H9 (cell line): Measurements from ENCODE around the gene GNAI2. TPM values are rescaled to one million over a fixed set of nuclear protein-coding genes. Genes with fewer than 3 reads are reported as not detected.

Experiments
- DNase-seq: peaks from one replicate; pipeline ENCODE4 v3.0.0-alpha.2; 2017
- H2AFZ ChIP-seq: one replicate; pipeline ENCODE4 v1.6.1; 2013; ENCODE audit warnings: mild to moderate bottlenecking, low read length, control low read depth, moderate library complexity
- H2AK5ac ChIP-seq: 2 replicates; pipeline ENCODE4 v1.6.1; 2013; ENCODE audit warnings: low read length, control low read depth, mixed read lengths; ENCODE audit not compliant: insufficient read length
- H2BK120ac ChIP-seq: one replicate; pipeline ENCODE4 v1.6.1; 2013; ENCODE audit warnings: low read depth, mild to moderate bottlenecking, low read length, control low read depth, inconsistent platforms; ENCODE audit not compliant: poor library complexity, severe bottlenecking
- H2BK12ac ChIP-seq: 2 replicates; pipeline ENCODE4 v1.6.1; 2013; ENCODE audit warnings: low read length, control low read depth, mixed read lengths, low read depth; ENCODE audit not compliant: insufficient read length
- H2BK15ac ChIP-seq: 2 replicates; pipeline ENCODE4 v1.6.1; 2013; ENCODE audit warnings: low read depth, low read length, control low read depth
- H2BK20ac ChIP-seq: one replicate; pipeline ENCODE4 v1.6.1; 2013; ENCODE audit warnings: low read depth, mild to moderate bottlenecking, low read length, control low read depth, inconsistent platforms; ENCODE audit not compliant: poor library complexity, severe bottlenecking
- H2BK5ac ChIP-seq: 2 replicates; pipeline ENCODE4 v1.6.1; 2013; ENCODE audit warnings: low read length, control low read depth, mixed read lengths; ENCODE audit not compliant: insufficient read length
- H3K14ac ChIP-seq: 2 replicates; pipeline ENCODE4 v1.6.1; 2013; ENCODE audit warnings: low read length, control low read depth; ENCODE audit not compliant: insufficient read depth
- H3K18ac ChIP-seq: 2 replicates; pipeline ENCODE4 v1.6.1; 2013; ENCODE audit warnings: low read depth, mild to moderate bottlenecking, mixed read lengths, low read length, control low read depth; ENCODE audit not compliant: insufficient read length
- H3K23ac ChIP-seq: 2 replicates; pipeline ENCODE4 v1.6.1; 2013; ENCODE audit warnings: low read length, control low read depth, mixed read lengths, low read depth; ENCODE audit not compliant: insufficient read length
- H3K23me2 ChIP-seq: 2 replicates; pipeline ENCODE4 v1.6.1; 2013; ENCODE audit warnings: low read depth, mild to moderate bottlenecking, mixed read lengths, low read length, control low read depth; ENCODE audit not compliant: insufficient read length, poor library complexity, severe bottlenecking
- H3K27ac ChIP-seq: 2 replicates; pipeline ENCODE4 v1.5.1; 2013; ENCODE audit warnings: low read length, control low read depth, mixed read lengths, low read depth; ENCODE audit not compliant: insufficient read length
- H3K27me3 ChIP-seq: 2 replicates; pipeline ENCODE4 v1.6.1; 2013; ENCODE audit warnings: low read length, control low read depth, inconsistent platforms; ENCODE audit not compliant: insufficient read depth
- H3K4ac ChIP-seq: 2 replicates; pipeline ENCODE4 v1.6.1; 2013; ENCODE audit warnings: low read depth, mild to moderate bottlenecking, control low read depth, inconsistent platforms, low read length, moderate library complexity
- H3K4me1 ChIP-seq: 2 replicates; pipeline ENCODE4 v1.6.1; 2013; ENCODE audit warnings: low read length, control low read depth, inconsistent platforms; ENCODE audit not compliant: insufficient read depth
- H3K4me2 ChIP-seq: 2 replicates; pipeline ENCODE4 v1.6.1; 2013; ENCODE audit warnings: low read length, control low read depth, mixed read lengths; ENCODE audit not compliant: insufficient read length, insufficient read depth
- H3K56ac ChIP-seq: 2 replicates; pipeline ENCODE4 v1.6.1; 2013; ENCODE audit warnings: low read depth, mild to moderate bottlenecking, mixed read lengths, low read length, control low read depth; ENCODE audit not compliant: insufficient read length
- H3K79me1 ChIP-seq: 2 replicates; pipeline ENCODE4 v1.6.1; 2013; ENCODE audit warnings: low read depth, mild to moderate bottlenecking, moderate library complexity, low read length, control low read depth, inconsistent platforms; ENCODE audit not compliant: insufficient read depth, poor library complexity, severe bottlenecking
- H3K79me2 ChIP-seq: 2 replicates; pipeline ENCODE4 v1.6.1; 2013; ENCODE audit warnings: low read length, control low read depth, inconsistent platforms; ENCODE audit not compliant: insufficient read depth
- H3K9ac ChIP-seq: 2 replicates; pipeline ENCODE4 v1.6.1; 2013; ENCODE audit warnings: low read length, control low read depth, mixed read lengths; ENCODE audit not compliant: insufficient read length; ENCODE audit errors: extremely low read depth
- H3K9me3 ChIP-seq: one replicate; pipeline ENCODE4 v1.6.1; 2013; ENCODE audit warnings: low read depth, low read length, inconsistent platforms; ENCODE audit not compliant: control insufficient read depth
- H3T11ph ChIP-seq: one replicate; pipeline ENCODE4 v1.6.1; 2013; ENCODE audit warnings: mild to moderate bottlenecking, low read length, control low read depth, inconsistent platforms
- H4K20me1 ChIP-seq: one replicate; pipeline ENCODE4 v1.6.1; 2013; ENCODE audit not compliant: control insufficient read depth, insufficient read length, insufficient read depth
- H4K5ac ChIP-seq: 2 replicates; pipeline ENCODE4 v1.6.1; 2013; ENCODE audit warnings: low read depth, mild to moderate bottlenecking, mixed read lengths, low read length, control low read depth; ENCODE audit not compliant: insufficient read length
- H4K8ac ChIP-seq: replicated peaks from 2 replicates; pipeline ENCODE4 v1.6.1; 2013; ENCODE audit warnings: low read length, control low read depth, mixed read lengths, low read depth; ENCODE audit not compliant: insufficient read length
- H4K91ac ChIP-seq: 2 replicates; pipeline ENCODE4 v1.6.1; 2013; ENCODE audit warnings: low read depth, mild to moderate bottlenecking, moderate library complexity, mixed read lengths, low read length, control low read depth; ENCODE audit not compliant: insufficient read length
- H3K27ac Mint-ChIP-seq, 3 experiments: 2 replicates in 2 of 3; 3 replicates in 1 of 3; pipeline ENCODE4 v1.8.0; 2020 to 2021; ENCODE audit warnings: mixed read lengths in 3 of 3, mild to moderate bottlenecking in 1 of 3, moderate library complexity in 1 of 3
- H3K27me3 Mint-ChIP-seq: 2 replicates; pipeline ENCODE4 v1.8.0; 2021; ENCODE audit warnings: low read depth, mild to moderate bottlenecking, moderate library complexity, mixed read lengths
- H3K36me3 Mint-ChIP-seq, 3 experiments: 2 replicates in 2 of 3; 3 replicates in 1 of 3; pipeline ENCODE4 v1.8.0; 2020 to 2021; ENCODE audit warnings: low read depth in 3 of 3, mixed read lengths in 3 of 3; ENCODE audit not compliant: insufficient read depth in 1 of 3
- H3K4me1 Mint-ChIP-seq, 2 experiments: 2 replicates each; pipeline ENCODE4 v1.8.0; 2020; ENCODE audit warnings: mixed read lengths in 2 of 2
- H3K4me3 Mint-ChIP-seq, 2 experiments: 2 replicates in 1 of 2; 3 replicates in 1 of 2; pipeline ENCODE4 v1.8.0; 2020 to 2021; ENCODE audit warnings: mild to moderate bottlenecking in 2 of 2, mixed read lengths in 2 of 2, moderate library complexity in 1 of 2
- H3K9me3 Mint-ChIP-seq, 2 experiments: 2 replicates in 1 of 2; 3 replicates in 1 of 2; pipeline ENCODE4 v1.8.0; 2020; ENCODE audit warnings: mild to moderate bottlenecking in 2 of 2, mixed read lengths in 2 of 2, moderate library complexity in 1 of 2
- WGBS: extraction: QIAGEN DNeasy Blood & Tissue Kit; methylation state at CpG from one replicate; pipeline ENCODE4 v1.1.7; 2013; ENCODE audit warnings: missing lambda C conversion rate, low lambda C conversion rate, mixed read lengths; ENCODE audit not compliant: insufficient read length; ENCODE audit errors: extremely low coverage; 5-methylcytosine and 5-hydroxymethylcytosine counted together
- total RNA-seq: library from RNA; stranded (reverse); gene quantifications from 2 replicates; pipeline ENCODE4 v1.2.1, GENCODE V29; 2021
- TF ChIP-seq, protein P1 (sequence below): fragments of 200-600 bp; sonication (generic); conservative IDR thresholded peaks from 3 replicates; pipeline ENCODE4 v1.8.0; 2021; ENCODE audit warnings: antibody characterized with exemption, mild to moderate bottlenecking

The GNAI2 gene
- total RNA-seq, 1 experiment from 2014 or later = 218 TPM

- no peaks in the 10 kb centered on the region for H3K9me3 ChIP-seq
- peaks cover 7 to 16% of the 10 kb centered on the region in 2 experiments for H3K4me1 Mint-ChIP-seq
- H3K36me3 Mint-ChIP-seq = peaks cover 0 to 10% (median 3%) of the 10 kb centered on the region in 3 experiments; a peak in 4 of 7 replicates
Measured at GRCh38 chr3:50190936-50191660, 44.9 kb upstream of the GNAI2 start, which contains the start of gene GNAT1. Gene GNAT1 (plus strand): TSS chr3:50191610. CDS start chr3:50191726, 116 bp downstream.

More at GRCh38 chr3:50190936-50191660, 44.9 kb upstream of the GNAI2 start, which contains the start of gene GNAT1:
- DNase-seq = no peak
- Histone ChIP-seq H3K4me2 (no peak within 1 kb of the TSS), H3K14ac (no peak within 1 kb of the TSS; the same call in 1 of the 2 replicates), H3K23ac (no peak within 1 kb of the TSS), H3K27ac (no peak within 1 kb of the TSS), H4K5ac (no peak within 1 kb of the TSS), H3K23me2 (no peaks in the 10 kb centered on the region), H2AK5ac (no peak within 1 kb of the TSS), H2BK20ac (no peak within 1 kb of the TSS), H4K20me1 (no peaks in the 10 kb centered on the region), H3K4me1 (no peaks in the 10 kb centered on the region), H3K79me1 (no peaks in the 10 kb centered on the region), H2BK120ac (no peak within 1 kb of the TSS), H2AFZ (no peak within 1 kb of the TSS), H2BK5ac (no peak within 1 kb of the TSS), H3K56ac (no peak within 1 kb of the TSS), H4K91ac (no peak within 1 kb of the TSS), H4K8ac (no peak within 1 kb of the TSS), H3T11ph (no peak within 1 kb of the TSS), H2BK12ac (no peak within 1 kb of the TSS), H3K79me2 (no peaks in the 10 kb centered on the region), H3K18ac (no peak within 1 kb of the TSS), H3K9ac (no peak within 1 kb of the TSS), H3K27me3 (no peaks in the 10 kb centered on the region; the same call in 1 of the 2 replicates), H3K4ac (no peak within 1 kb of the TSS), H2BK15ac (no peak within 1 kb of the TSS)
- Mint-ChIP-seq H3K27ac (peak within 1 kb of the TSS in 1 of 3 experiments; percentile 67; a peak in 1 of 7 replicates), H3K27me3 (peaks cover 27% of the 10 kb centered on the region), H3K9me3 (no peaks in the 10 kb centered on the region), H3K4me3 (no peak within 1 kb of the TSS)
- TF ChIP-seq, protein P1, sequence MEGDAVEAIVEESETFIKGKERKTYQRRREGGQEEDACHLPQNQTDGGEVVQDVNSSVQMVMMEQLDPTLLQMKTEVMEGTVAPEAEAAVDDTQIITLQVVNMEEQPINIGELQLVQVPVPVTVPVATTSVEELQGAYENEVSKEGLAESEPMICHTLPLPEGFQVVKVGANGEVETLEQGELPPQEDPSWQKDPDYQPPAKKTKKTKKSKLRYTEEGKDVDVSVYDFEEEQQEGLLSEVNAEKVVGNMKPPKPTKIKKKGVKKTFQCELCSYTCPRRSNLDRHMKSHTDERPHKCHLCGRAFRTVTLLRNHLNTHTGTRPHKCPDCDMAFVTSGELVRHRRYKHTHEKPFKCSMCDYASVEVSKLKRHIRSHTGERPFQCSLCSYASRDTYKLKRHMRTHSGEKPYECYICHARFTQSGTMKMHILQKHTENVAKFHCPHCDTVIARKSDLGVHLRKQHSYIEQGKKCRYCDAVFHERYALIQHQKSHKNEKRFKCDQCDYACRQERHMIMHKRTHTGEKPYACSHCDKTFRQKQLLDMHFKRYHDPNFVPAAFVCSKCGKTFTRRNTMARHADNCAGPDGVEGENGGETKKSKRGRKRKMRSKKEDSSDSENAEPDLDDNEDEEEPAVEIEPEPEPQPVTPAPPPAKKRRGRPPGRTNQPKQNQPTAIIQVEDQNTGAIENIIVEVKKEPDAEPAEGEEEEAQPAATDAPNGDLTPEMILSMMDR = no peak
- no CpG with 5 or more reads among the region's 8 CpGs for WGBS
